Natural killer cell (primary cell): ENCODE results near the gene ZBED4. TPM values are rescaled to one million over a fixed set of nuclear protein-coding genes. Genes with fewer than 3 reads are reported as not detected.
"Not testable (repeated sequence)": the region's sequence is repeated elsewhere in the genome, so short reads cannot be mapped to it uniquely, and the experiment has no call there.

ENCODE experiments used
- ATAC-seq, 3 donors: fragments of 150-1000 bp in 2 of 3; fragments of 200-7000 bp in 1 of 3; cut with Tn5 transposase; 1 replicate in 1 of 3; 2 replicates in 2 of 3; pipeline ENCODE4 v1.10.0; 2021; ENCODE audit warnings: mild to moderate bottlenecking in 2 of 3, moderate library complexity in 2 of 3
- DNase-seq, 2 donors: peaks; one replicate each; pipeline versions ENCODE4 v3.0.0 to v3.0.0-alpha.2; 2013 to 2021; ENCODE audit warnings: mixed read lengths in 1 of 2
- H3K27ac ChIP-seq: one replicate; pipeline ENCODE4 v1.5.1; 2013; ENCODE audit warnings: mild to moderate bottlenecking, low read length
- H3K27me3 ChIP-seq: one replicate; pipeline ENCODE4 v1.6.1; 2013; ENCODE audit warnings: low read length; ENCODE audit not compliant: control insufficient read depth, insufficient read depth
- H3K36me3 ChIP-seq: one replicate; pipeline ENCODE4 v1.6.1; 2013; ENCODE audit warnings: low read length; ENCODE audit not compliant: control insufficient read depth, insufficient read depth
- H3K4me1 ChIP-seq: one replicate; pipeline ENCODE4 v1.6.1; 2013; ENCODE audit warnings: low read length; ENCODE audit not compliant: control insufficient read depth, insufficient read depth
- H3K4me3 ChIP-seq: one replicate; pipeline ENCODE4 v1.5.1; 2013; ENCODE audit warnings: low read length
- H3K9me3 ChIP-seq: one replicate; pipeline ENCODE4 v1.6.1; 2013; ENCODE audit warnings: low read length; ENCODE audit not compliant: control insufficient read depth, insufficient read depth
- H3K27ac Mint-ChIP-seq, 2 donors: one replicate each; pipeline ENCODE4 v1.8.0; 2022; ENCODE audit warnings: mild to moderate bottlenecking in 2 of 2, mixed read lengths in 2 of 2, moderate library complexity in 1 of 2
- H3K27me3 Mint-ChIP-seq, 2 donors: one replicate each; pipeline ENCODE4 v1.8.0; 2022; ENCODE audit warnings: low read depth in 2 of 2, mixed read lengths in 2 of 2
- H3K36me3 Mint-ChIP-seq: one replicate; pipeline ENCODE4 v1.8.0; 2022; ENCODE audit warnings: mixed read lengths
- H3K4me1 Mint-ChIP-seq, 2 donors: one replicate each; pipeline ENCODE4 v1.8.0; 2022; ENCODE audit warnings: mixed read lengths in 2 of 2
- H3K4me3 Mint-ChIP-seq: one replicate; pipeline ENCODE4 v1.8.0; 2022; ENCODE audit warnings: mild to moderate bottlenecking, moderate library complexity, mixed read lengths
- H3K9me3 Mint-ChIP-seq, 2 donors: one replicate each; pipeline ENCODE4 v1.8.0; 2022; ENCODE audit warnings: mixed read lengths in 2 of 2
- CTCF ChIP-seq: fragments of 200-600 bp; IDR thresholded peaks from one replicate; pipeline ENCODE4 v1.8.0; 2022; ENCODE audit warnings: antibody characterized with exemption
- WGBS: methylation state at CpG from one replicate; pipeline ENCODE4 v1.1.7; 2013; ENCODE audit warnings: missing lambda C conversion rate; ENCODE audit not compliant: insufficient coverage; 5-methylcytosine and 5-hydroxymethylcytosine counted together
- intact Hi-C: fragments of 100-400 bp; cut with micrococcal nuclease; formaldehyde crosslinking; loops from one replicate; pipeline ENCODE4 v1.14.2; 2022
- total RNA-seq, 4 donors: library from RNA; stranded (reverse); fragments of 120-200 nt in 1 of 4; gene quantifications; one replicate each; pipeline versions ENCODE4 v1.2.3 to v1.2.4, GENCODE V29; 2013 to 2022

Gene ZBED4
- total RNA-seq, 3 donors from 2014 or later (not counting 1 experiment from before 2014, with no cell fraction given), result 21.1 to 24.5 (median 22.7) TPM

- no peaks in the 10 kb centered on the region for H3K36me3 ChIP-seq
- H3K4me1 ChIP-seq, result peaks cover 35% of the 10 kb centered on the region
- no peak overlapping the region for H3K27ac ChIP-seq
- intact Hi-C loops, result loop anchor here (1.0 to 10.0 kb wide), 2 partner anchors 10 to 65 kb away; partner anchors contain the start of genes ALG12 and CRELD2
- H3K9me3 ChIP-seq, result no peaks in the 10 kb centered on the region
- H3K27ac Mint-ChIP-seq, result no peak overlapping the region
- peaks cover 8 to 25% of the 10 kb centered on the region in 2 donors for H3K4me1 Mint-ChIP-seq
- H3K9me3 Mint-ChIP-seq, result no peaks in the 10 kb centered on the region
- ATAC-seq (no peak), DNase-seq (peak in 1 of 2 donors; percentile 43)
- H3K4me3 ChIP-seq, result peak overlapping the region; percentile 10
- peaks cover 20% of the 10 kb centered on the region for H3K27me3 ChIP-seq
- no peaks in the 10 kb centered on the region for H3K36me3 Mint-ChIP-seq
- H3K27me3 Mint-ChIP-seq, result peaks cover 18 to 34% of the 10 kb centered on the region in 2 donors
- TF ChIP-seq CTCF, result no peak
- peak overlapping the region; percentile 68 for H3K4me3 Mint-ChIP-seq
- WGBS, result 4% methylated on average over 89 of the region's 89 CpGs
These were observed 4.3 kb upstream of the ZBED4 start for GRCh38 chr22:49849161-49850020.

GRCh38 chr22:49850021-49850911 is 3.4 kb upstream of the ZBED4 start:
- ATAC-seq, result no peak
- 69% methylated on average over 31 of the region's 31 CpGs for WGBS
- Histone ChIP-seq H3K4me3 (no peak overlapping the region), H3K4me1 (peaks cover 44% of the 10 kb centered on the region), H3K27me3 (peaks cover 20% of the 10 kb centered on the region), H3K9me3 (no peaks in the 10 kb centered on the region), H3K36me3 (no peaks in the 10 kb centered on the region), H3K27ac (no peak overlapping the region)
- peaks cover 18 to 32% of the 10 kb centered on the region in 2 donors for H3K27me3 Mint-ChIP-seq
- intact Hi-C loops, result loop anchor here (10.0 kb wide), 1 partner anchor 65 kb away; the partner anchor contains the start of genes ALG12 and CRELD2
- peak overlapping the region; percentile 68 for H3K4me3 Mint-ChIP-seq
- peaks cover 16 to 33% of the 10 kb centered on the region in 2 donors for H3K4me1 Mint-ChIP-seq
- DNase-seq, result no peak
- H3K9me3 Mint-ChIP-seq, result no peaks in the 10 kb centered on the region
- H3K36me3 Mint-ChIP-seq, result no peaks in the 10 kb centered on the region
- no peak overlapping the region for H3K27ac Mint-ChIP-seq
- no peak for TF ChIP-seq CTCF

GRCh38 chr22:49850959-49851802 is 2.5 kb upstream of the ZBED4 start:
- Histone ChIP-seq H3K4me1 (peaks cover 53% of the 10 kb centered on the region), H3K27me3 (peaks cover 20% of the 10 kb centered on the region), H3K4me3 (no peak overlapping the region), H3K27ac (no peak overlapping the region), H3K9me3 (no peaks in the 10 kb centered on the region), H3K36me3 (no peaks in the 10 kb centered on the region)
- Mint-ChIP-seq H3K9me3 (no peaks in the 10 kb centered on the region), H3K27ac (peak overlapping the region in 1 of 2 donors; percentile 59), H3K36me3 (no peaks in the 10 kb centered on the region), H3K4me3 (peak overlapping the region; percentile 79), H3K27me3 (peaks cover 18 to 26% of the 10 kb centered on the region in 2 donors), H3K4me1 (peaks cover 25 to 43% of the 10 kb centered on the region in 2 donors)
- DNase-seq (no peak), ATAC-seq (no peak)
- TF ChIP-seq CTCF, result no peak
- WGBS, result 76% methylated on average over 9 of the region's 10 CpGs
- intact Hi-C loops, result loop anchor here (10.0 kb wide), 1 partner anchor 64 kb away; the partner anchor contains the start of genes ALG12 and CRELD2

GRCh38 chr22:49852568-49852897 is 1.1 kb upstream of the ZBED4 start:
- intact Hi-C loops, result loop anchor here (10.0 kb wide), 1 partner anchor 62 kb away; the partner anchor contains the start of genes ALG12 and CRELD2
- Histone ChIP-seq H3K4me1 (peaks cover 62% of the 10 kb centered on the region), H3K4me3 (peak overlapping the region; percentile 53), H3K27me3 (peaks cover 20% of the 10 kb centered on the region), H3K27ac (peak overlapping the region; percentile 77)
- not testable (repeated sequence) for H3K9me3 ChIP-seq, H3K36me3 ChIP-seq, ATAC-seq, H3K36me3 Mint-ChIP-seq, DNase-seq, H3K9me3 Mint-ChIP-seq
- Mint-ChIP-seq H3K27ac (peak overlapping the region in 1 of 2 donors; percentile 65), H3K27me3 (peaks cover 18 to 25% of the 10 kb centered on the region in 2 donors), H3K4me3 (peak overlapping the region; percentile 63), H3K4me1 (peaks cover 27 to 44% of the 10 kb centered on the region in 2 donors)
- 67% methylated on average over 13 of the region's 13 CpGs for WGBS
